WTC11 (cell line): Measurements from ENCODE around the gene CXCL12. TPM values are rescaled to one million over a fixed set of nuclear protein-coding genes. Genes with fewer than 3 reads are reported as not detected.

ENCODE experiments used
- ATAC-seq: fragments of 200-7000 bp; cut with Tn5 transposase; 2 replicates; pipeline ENCODE4 v1.10.0; 2021; ENCODE audit warnings: mild to moderate bottlenecking, moderate library complexity
- CTCF ChIA-PET: fragments of 300-600 bp; sonication (Branson Sonifier 250); formaldehyde crosslinking; loops from one replicate; lab custom pipeline; 2021; ENCODE audit warnings: antibody characterized with exemption; lab: Charles Lee
- POLR2A ChIA-PET: fragments of 350-600 bp; sonication (Branson Sonifier 250); formaldehyde crosslinking; loops from one replicate; lab custom pipeline; 2021; ENCODE audit warnings: antibody characterized with exemption; lab: Charles Lee
- DNase-seq: peaks from one replicate; pipeline ENCODE4 v3.0.0; 2021; ENCODE audit warnings: low spot score
- H3K27ac Mint-ChIP-seq: 2 replicates; pipeline ENCODE4 v1.8.0; 2021; ENCODE audit warnings: mixed read lengths
- H3K27me3 Mint-ChIP-seq: 2 replicates; pipeline ENCODE4 v1.8.0; 2021; ENCODE audit warnings: low read depth, mild to moderate bottlenecking, moderate library complexity, mixed read lengths
- H3K36me3 Mint-ChIP-seq: 2 replicates; pipeline ENCODE4 v1.8.0; 2021; ENCODE audit warnings: mixed read lengths
- H3K4me1 Mint-ChIP-seq: 2 replicates; pipeline ENCODE4 v1.8.0; 2022; ENCODE audit warnings: mixed read lengths
- H3K4me3 Mint-ChIP-seq: 2 replicates; pipeline ENCODE4 v1.8.0; 2021; ENCODE audit warnings: mild to moderate bottlenecking, moderate library complexity, mixed read lengths
- H3K9me3 Mint-ChIP-seq: 2 replicates; pipeline ENCODE4 v1.8.0; 2021; ENCODE audit warnings: mixed read lengths
- CREM ChIP-seq: sonication (generic); formaldehyde crosslinking; IDR thresholded peaks from 2 replicates; pipeline ENCODE4 v1.8.1; 2022; ENCODE audit warnings: mild to moderate bottlenecking, missing genetic modification reagents, moderate library complexity
- ELF4 ChIP-seq: sonication (generic); formaldehyde crosslinking; IDR thresholded peaks from 2 replicates; pipeline ENCODE4 v1.8.1; 2022; ENCODE audit warnings: low read depth, mild to moderate bottlenecking, moderate library complexity, missing genetic modification reagents
- ETV6 ChIP-seq: sonication (generic); formaldehyde crosslinking; IDR thresholded peaks from 2 replicates; pipeline ENCODE4 v1.8.1; 2022; ENCODE audit warnings: mild to moderate bottlenecking, missing genetic modification reagents
- FOXJ3 ChIP-seq: sonication (generic); formaldehyde crosslinking; IDR thresholded peaks from 2 replicates; pipeline ENCODE4 v1.9.0; 2021; ENCODE audit warnings: missing genetic modification reagents, mild to moderate bottlenecking, borderline replicate concordance
- FOXP1 ChIP-seq: sonication (generic); formaldehyde crosslinking; IDR thresholded peaks from 2 replicates; pipeline ENCODE4 v1.8.0; 2022; ENCODE audit warnings: missing genetic modification reagents, mild to moderate bottlenecking, moderate library complexity, borderline replicate concordance
- JAZF1 ChIP-seq: fragments of 250-450 bp; sonication (Bioruptor Pico); IDR thresholded peaks from 2 replicates; pipeline ENCODE4 v1.9.0; 2021; ENCODE audit warnings: moderate library complexity, mild to moderate bottlenecking, inconsistent platforms
- MXD4 ChIP-seq: fragments of 250-450 bp; sonication (Bioruptor Pico); IDR thresholded peaks from 2 replicates; pipeline ENCODE4 v1.8.0; 2021; ENCODE audit warnings: mild to moderate bottlenecking, moderate library complexity, borderline replicate concordance
- NFE2L1 ChIP-seq: sonication (generic); formaldehyde crosslinking; IDR thresholded peaks from 2 replicates; pipeline ENCODE4 v1.8.1; 2023; ENCODE audit warnings: missing genetic modification reagents
- NR1H2 ChIP-seq: sonication (generic); formaldehyde crosslinking; IDR thresholded peaks from 2 replicates; pipeline ENCODE4 v1.9.0; 2021; ENCODE audit warnings: mild to moderate bottlenecking, moderate library complexity, missing genetic modification reagents
- OVOL2 ChIP-seq: fragments of 250-450 bp; sonication (Bioruptor Pico); IDR thresholded peaks from 2 replicates; pipeline ENCODE4 v1.9.0; 2021; ENCODE audit warnings: mild to moderate bottlenecking, borderline replicate concordance
- RELA ChIP-seq: sonication (generic); formaldehyde crosslinking; IDR thresholded peaks from 2 replicates; pipeline ENCODE4 v1.8.1; 2022; ENCODE audit warnings: missing genetic modification reagents, mild to moderate bottlenecking, borderline replicate concordance
- RORB ChIP-seq: fragments of 250-450 bp; sonication (Bioruptor Pico); IDR thresholded peaks from 2 replicates; pipeline ENCODE4 v1.9.0; 2021; ENCODE audit warnings: mild to moderate bottlenecking
- SMAD3 ChIP-seq: sonication (generic); formaldehyde crosslinking; IDR thresholded peaks from 2 replicates; pipeline ENCODE4 v1.8.0; 2022; ENCODE audit warnings: missing genetic modification reagents, mild to moderate bottlenecking, borderline replicate concordance
- SMAD4 ChIP-seq: sonication (generic); formaldehyde crosslinking; IDR thresholded peaks from 2 replicates; pipeline ENCODE4 v1.8.0; 2022; ENCODE audit warnings: mild to moderate bottlenecking, missing genetic modification reagents
- ZNF232 ChIP-seq: sonication (generic); formaldehyde crosslinking; IDR thresholded peaks from 2 replicates; pipeline ENCODE4 v1.8.0; 2022; ENCODE audit warnings: mild to moderate bottlenecking, missing genetic modification reagents
- ZNF416 ChIP-seq: fragments of 250-450 bp; sonication (Bioruptor Pico); IDR thresholded peaks from 2 replicates; pipeline ENCODE4 v1.9.0; 2021; ENCODE audit warnings: mild to moderate bottlenecking, inconsistent platforms
- ZNF423 ChIP-seq: fragments of 250-450 bp; sonication (Bioruptor Pico); IDR thresholded peaks from 2 replicates; pipeline ENCODE4 v2.1.2; 2022; ENCODE audit warnings: mild to moderate bottlenecking, moderate library complexity
- ZNF671 ChIP-seq: fragments of 250-450 bp; sonication (Bioruptor Pico); IDR thresholded peaks from 2 replicates; pipeline ENCODE4 v1.8.0; 2021; ENCODE audit warnings: mild to moderate bottlenecking
- total RNA-seq: library from RNA; stranded (reverse); gene quantifications from 3 replicates; pipeline ENCODE4 v1.2.3, GENCODE V29; 2021
- TF ChIP-seq, protein P1 (sequence below): sonication (generic); formaldehyde crosslinking; IDR thresholded peaks from 2 replicates; pipeline ENCODE4 v1.8.0; 2023; ENCODE audit warnings: missing genetic modification reagents
- TF ChIP-seq, protein P2 (sequence below): sonication (generic); formaldehyde crosslinking; IDR thresholded peaks from 2 replicates; pipeline ENCODE4 v1.8.0; 2022; ENCODE audit warnings: mild to moderate bottlenecking, missing genetic modification reagents
- TF ChIP-seq, protein P3 (sequence below): fragments of 250-450 bp; sonication (Bioruptor Pico); IDR thresholded peaks from 2 replicates; pipeline ENCODE4 v1.8.0; 2021; ENCODE audit warnings: mild to moderate bottlenecking
- TF ChIP-seq, protein P4 (sequence below): fragments of 250-450 bp; sonication (Bioruptor Pico); IDR thresholded peaks from 2 replicates; pipeline ENCODE4 v1.9.0; 2021; ENCODE audit warnings: mild to moderate bottlenecking, borderline replicate concordance
- TF ChIP-seq, protein P5 (sequence below): sonication (generic); formaldehyde crosslinking; IDR thresholded peaks from 2 replicates; pipeline ENCODE4 v1.8.1; 2022; ENCODE audit warnings: low read depth, mild to moderate bottlenecking, moderate library complexity, missing genetic modification reagents, borderline replicate concordance
- TF ChIP-seq, protein P6 (sequence below): fragments of 200-600 bp; IDR thresholded peaks from 2 replicates; pipeline ENCODE4 v1.8.0; 2022; ENCODE audit warnings: antibody characterized with exemption
- TF ChIP-seq, protein P7 (sequence below): sonication (generic); formaldehyde crosslinking; IDR thresholded peaks from 2 replicates; pipeline ENCODE4 v1.8.1; 2022; ENCODE audit warnings: mild to moderate bottlenecking, missing genetic modification reagents, moderate library complexity, borderline replicate concordance

The CXCL12 gene
- total RNA-seq, 1 experiment from 2014 or later: 52.4 TPM

DNA sequence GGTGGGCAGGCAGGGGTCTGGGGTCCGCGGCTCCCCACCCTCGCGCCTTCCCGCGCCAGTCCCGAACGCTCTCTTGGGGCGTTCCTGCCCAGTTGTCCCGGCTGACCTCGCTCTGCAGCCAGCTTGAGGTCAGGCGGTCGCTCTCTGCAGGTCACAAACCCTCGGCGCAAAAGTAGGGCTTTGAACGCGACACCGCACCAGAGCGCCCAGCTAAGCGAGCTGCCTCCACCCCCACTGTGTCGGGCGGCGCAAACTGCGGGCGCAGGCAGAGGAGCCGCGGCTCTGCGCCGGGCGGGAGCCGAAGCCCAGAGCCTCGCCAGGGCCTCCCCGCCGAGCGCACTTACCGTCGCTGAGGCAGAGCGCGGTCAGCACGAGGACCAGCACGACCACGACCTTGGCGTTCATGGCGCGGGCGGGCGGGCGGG, 284 bp downstream of the CXCL12 start (continued):
- TF ChIP-seq NFE2L1 (peak; percentile 7; the same call in 1 of the 2 replicates), CREM (CRISPR knock-in tag) (no peak), ZNF416 (CRISPR knock-in tag) (no peak), OVOL2 (no peak), JAZF1 (no peak), ZNF423 (no peak), ZNF671 (CRISPR knock-in tag) (no peak), RORB (CRISPR knock-in tag) (no peak), SMAD4 (CRISPR knock-in tag) (0 out of 2 replicates have a peak, but pooled peaks have one; percentile 37), ETV6 (CRISPR knock-in tag) (peak; percentile 6; the same call in 1 of the 2 replicates), FOXP1 (CRISPR knock-in tag) (no peak), RELA (no peak), SMAD3 (CRISPR knock-in tag) (no peak)
- TF ChIP-seq, protein P1, sequence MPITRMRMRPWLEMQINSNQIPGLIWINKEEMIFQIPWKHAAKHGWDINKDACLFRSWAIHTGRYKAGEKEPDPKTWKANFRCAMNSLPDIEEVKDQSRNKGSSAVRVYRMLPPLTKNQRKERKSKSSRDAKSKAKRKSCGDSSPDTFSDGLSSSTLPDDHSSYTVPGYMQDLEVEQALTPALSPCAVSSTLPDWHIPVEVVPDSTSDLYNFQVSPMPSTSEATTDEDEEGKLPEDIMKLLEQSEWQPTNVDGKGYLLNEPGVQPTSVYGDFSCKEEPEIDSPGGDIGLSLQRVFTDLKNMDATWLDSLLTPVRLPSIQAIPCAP: no peak
- TF ChIP-seq, protein P2, sequence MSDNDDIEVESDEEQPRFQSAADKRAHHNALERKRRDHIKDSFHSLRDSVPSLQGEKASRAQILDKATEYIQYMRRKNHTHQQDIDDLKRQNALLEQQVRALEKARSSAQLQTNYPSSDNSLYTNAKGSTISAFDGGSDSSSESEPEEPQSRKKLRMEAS (CRISPR knock-in tag): peak; percentile 71; the same call in 1 of the 2 replicates
- TF ChIP-seq, protein P3, sequence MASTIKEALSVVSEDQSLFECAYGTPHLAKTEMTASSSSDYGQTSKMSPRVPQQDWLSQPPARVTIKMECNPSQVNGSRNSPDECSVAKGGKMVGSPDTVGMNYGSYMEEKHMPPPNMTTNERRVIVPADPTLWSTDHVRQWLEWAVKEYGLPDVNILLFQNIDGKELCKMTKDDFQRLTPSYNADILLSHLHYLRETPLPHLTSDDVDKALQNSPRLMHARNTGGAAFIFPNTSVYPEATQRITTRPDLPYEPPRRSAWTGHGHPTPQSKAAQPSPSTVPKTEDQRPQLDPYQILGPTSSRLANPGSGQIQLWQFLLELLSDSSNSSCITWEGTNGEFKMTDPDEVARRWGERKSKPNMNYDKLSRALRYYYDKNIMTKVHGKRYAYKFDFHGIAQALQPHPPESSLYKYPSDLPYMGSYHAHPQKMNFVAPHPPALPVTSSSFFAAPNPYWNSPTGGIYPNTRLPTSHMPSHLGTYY (CRISPR knock-in tag): no peak
- TF ChIP-seq, protein P4, sequence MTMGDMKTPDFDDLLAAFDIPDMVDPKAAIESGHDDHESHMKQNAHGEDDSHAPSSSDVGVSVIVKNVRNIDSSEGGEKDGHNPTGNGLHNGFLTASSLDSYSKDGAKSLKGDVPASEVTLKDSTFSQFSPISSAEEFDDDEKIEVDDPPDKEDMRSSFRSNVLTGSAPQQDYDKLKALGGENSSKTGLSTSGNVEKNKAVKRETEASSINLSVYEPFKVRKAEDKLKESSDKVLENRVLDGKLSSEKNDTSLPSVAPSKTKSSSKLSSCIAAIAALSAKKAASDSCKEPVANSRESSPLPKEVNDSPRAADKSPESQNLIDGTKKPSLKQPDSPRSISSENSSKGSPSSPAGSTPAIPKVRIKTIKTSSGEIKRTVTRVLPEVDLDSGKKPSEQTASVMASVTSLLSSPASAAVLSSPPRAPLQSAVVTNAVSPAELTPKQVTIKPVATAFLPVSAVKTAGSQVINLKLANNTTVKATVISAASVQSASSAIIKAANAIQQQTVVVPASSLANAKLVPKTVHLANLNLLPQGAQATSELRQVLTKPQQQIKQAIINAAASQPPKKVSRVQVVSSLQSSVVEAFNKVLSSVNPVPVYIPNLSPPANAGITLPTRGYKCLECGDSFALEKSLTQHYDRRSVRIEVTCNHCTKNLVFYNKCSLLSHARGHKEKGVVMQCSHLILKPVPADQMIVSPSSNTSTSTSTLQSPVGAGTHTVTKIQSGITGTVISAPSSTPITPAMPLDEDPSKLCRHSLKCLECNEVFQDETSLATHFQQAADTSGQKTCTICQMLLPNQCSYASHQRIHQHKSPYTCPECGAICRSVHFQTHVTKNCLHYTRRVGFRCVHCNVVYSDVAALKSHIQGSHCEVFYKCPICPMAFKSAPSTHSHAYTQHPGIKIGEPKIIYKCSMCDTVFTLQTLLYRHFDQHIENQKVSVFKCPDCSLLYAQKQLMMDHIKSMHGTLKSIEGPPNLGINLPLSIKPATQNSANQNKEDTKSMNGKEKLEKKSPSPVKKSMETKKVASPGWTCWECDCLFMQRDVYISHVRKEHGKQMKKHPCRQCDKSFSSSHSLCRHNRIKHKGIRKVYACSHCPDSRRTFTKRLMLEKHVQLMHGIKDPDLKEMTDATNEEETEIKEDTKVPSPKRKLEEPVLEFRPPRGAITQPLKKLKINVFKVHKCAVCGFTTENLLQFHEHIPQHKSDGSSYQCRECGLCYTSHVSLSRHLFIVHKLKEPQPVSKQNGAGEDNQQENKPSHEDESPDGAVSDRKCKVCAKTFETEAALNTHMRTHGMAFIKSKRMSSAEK: no peak

DNA sequence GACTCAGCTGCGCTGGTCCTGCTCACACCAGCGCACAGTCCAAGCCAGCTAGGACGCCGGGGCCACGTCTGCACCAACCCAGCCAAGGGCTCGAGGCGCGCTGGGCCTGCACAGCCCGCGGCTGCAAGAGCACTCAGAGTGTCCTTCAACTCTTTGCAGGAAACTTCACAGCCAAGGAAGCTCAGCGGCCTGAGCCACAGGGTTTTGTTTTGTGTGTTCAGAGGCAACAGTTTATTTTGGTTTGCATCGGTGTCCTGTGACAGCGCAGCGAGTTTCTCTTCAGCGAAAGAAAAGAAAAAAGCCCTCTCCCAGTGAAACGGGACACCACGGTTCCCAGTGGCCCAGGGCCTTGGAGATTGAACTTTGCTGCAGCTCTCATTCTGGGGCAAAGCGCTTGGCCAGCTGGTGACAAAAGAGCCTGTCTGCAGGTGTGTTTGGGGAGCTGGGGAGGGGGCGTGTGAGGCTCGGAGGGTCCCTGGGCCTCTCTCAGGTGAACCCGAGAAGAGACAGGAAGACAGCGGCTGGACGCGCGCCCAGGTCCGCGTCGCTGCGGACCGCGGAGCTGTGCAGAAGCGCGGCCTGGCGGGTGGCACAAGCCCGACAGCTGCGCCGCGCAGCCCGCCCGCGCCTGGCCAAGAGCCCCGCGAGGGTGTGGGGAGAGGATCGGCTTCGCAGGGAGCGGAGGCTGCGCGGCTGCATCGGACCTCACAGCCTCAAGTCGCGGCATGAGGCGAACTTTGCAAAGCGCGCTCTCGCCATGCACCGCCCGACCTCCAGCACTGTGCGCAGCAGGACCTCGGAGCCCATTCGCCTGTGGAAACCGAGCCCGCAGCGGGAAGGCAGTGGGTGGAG, 922 bp downstream of the CXCL12 start:
- H3K9me3 Mint-ChIP-seq: no peaks in the 10 kb centered on the region
- ATAC-seq (peak; percentile 2; the same call in 1 of the 2 replicates), DNase-seq (no peak)
- POLR2A ChIA-PET: interaction anchor here (0.7 to 1.1 kb wide), 2 partner anchors 13 to 25 kb away, joined by 3 to 5 read pairs; no protein-coding TSS in a partner anchor
- peaks cover 19% of the 10 kb centered on the region for H3K36me3 Mint-ChIP-seq
- H3K4me3 Mint-ChIP-seq: peak overlapping the region; percentile 82
- no peak overlapping the region for H3K27ac Mint-ChIP-seq
- H3K27me3 Mint-ChIP-seq: peaks cover 25% of the 10 kb centered on the region
- H3K4me1 Mint-ChIP-seq: peaks cover 52% of the 10 kb centered on the region
- CTCF ChIA-PET: interaction anchor here (0.6 to 4.9 kb wide), 9 partner anchors 13 to 712 kb away, joined by 3 to 40 read pairs (median 4); no protein-coding TSS in a partner anchor
- TF ChIP-seq, protein P5, sequence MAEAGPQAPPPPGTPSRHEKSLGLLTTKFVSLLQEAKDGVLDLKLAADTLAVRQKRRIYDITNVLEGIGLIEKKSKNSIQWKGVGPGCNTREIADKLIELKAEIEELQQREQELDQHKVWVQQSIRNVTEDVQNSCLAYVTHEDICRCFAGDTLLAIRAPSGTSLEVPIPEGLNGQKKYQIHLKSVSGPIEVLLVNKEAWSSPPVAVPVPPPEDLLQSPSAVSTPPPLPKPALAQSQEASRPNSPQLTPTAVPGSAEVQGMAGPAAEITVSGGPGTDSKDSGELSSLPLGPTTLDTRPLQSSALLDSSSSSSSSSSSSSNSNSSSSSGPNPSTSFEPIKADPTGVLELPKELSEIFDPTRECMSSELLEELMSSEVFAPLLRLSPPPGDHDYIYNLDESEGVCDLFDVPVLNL: no peak
- TF ChIP-seq SMAD3 (CRISPR knock-in tag): no peak
- TF ChIP-seq, protein P6, sequence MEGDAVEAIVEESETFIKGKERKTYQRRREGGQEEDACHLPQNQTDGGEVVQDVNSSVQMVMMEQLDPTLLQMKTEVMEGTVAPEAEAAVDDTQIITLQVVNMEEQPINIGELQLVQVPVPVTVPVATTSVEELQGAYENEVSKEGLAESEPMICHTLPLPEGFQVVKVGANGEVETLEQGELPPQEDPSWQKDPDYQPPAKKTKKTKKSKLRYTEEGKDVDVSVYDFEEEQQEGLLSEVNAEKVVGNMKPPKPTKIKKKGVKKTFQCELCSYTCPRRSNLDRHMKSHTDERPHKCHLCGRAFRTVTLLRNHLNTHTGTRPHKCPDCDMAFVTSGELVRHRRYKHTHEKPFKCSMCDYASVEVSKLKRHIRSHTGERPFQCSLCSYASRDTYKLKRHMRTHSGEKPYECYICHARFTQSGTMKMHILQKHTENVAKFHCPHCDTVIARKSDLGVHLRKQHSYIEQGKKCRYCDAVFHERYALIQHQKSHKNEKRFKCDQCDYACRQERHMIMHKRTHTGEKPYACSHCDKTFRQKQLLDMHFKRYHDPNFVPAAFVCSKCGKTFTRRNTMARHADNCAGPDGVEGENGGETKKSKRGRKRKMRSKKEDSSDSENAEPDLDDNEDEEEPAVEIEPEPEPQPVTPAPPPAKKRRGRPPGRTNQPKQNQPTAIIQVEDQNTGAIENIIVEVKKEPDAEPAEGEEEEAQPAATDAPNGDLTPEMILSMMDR: no peak
- no peak for TF ChIP-seq MXD4 (CRISPR knock-in tag)
- TF ChIP-seq, protein P7, sequence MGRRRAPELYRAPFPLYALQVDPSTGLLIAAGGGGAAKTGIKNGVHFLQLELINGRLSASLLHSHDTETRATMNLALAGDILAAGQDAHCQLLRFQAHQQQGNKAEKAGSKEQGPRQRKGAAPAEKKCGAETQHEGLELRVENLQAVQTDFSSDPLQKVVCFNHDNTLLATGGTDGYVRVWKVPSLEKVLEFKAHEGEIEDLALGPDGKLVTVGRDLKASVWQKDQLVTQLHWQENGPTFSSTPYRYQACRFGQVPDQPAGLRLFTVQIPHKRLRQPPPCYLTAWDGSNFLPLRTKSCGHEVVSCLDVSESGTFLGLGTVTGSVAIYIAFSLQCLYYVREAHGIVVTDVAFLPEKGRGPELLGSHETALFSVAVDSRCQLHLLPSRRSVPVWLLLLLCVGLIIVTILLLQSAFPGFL (CRISPR knock-in tag): no peak
- TF ChIP-seq ELF4: no peak
- no peak for TF ChIP-seq NR1H2 (CRISPR knock-in tag)
- TF ChIP-seq FOXJ3 (CRISPR knock-in tag): no peak
- no peak for TF ChIP-seq ZNF232 (CRISPR knock-in tag)
